Right kidney (tissue), 1 donor: ENCODE measurements around the gene BICDL1.

Experiments used
- DNase-seq: peaks from one replicate; pipeline ENCODE4 v3.0.0-alpha.2; 2016

Gene BICDL1

GRCh38 chr12:120051535-120051934 lies 62.5 kb downstream of the BICDL1 start:
- no peak for DNase-seq

GRCh38 chr12:120054293-120054692 lies 65.3 kb downstream of the BICDL1 start:
- DNase-seq = no peak

DNA sequence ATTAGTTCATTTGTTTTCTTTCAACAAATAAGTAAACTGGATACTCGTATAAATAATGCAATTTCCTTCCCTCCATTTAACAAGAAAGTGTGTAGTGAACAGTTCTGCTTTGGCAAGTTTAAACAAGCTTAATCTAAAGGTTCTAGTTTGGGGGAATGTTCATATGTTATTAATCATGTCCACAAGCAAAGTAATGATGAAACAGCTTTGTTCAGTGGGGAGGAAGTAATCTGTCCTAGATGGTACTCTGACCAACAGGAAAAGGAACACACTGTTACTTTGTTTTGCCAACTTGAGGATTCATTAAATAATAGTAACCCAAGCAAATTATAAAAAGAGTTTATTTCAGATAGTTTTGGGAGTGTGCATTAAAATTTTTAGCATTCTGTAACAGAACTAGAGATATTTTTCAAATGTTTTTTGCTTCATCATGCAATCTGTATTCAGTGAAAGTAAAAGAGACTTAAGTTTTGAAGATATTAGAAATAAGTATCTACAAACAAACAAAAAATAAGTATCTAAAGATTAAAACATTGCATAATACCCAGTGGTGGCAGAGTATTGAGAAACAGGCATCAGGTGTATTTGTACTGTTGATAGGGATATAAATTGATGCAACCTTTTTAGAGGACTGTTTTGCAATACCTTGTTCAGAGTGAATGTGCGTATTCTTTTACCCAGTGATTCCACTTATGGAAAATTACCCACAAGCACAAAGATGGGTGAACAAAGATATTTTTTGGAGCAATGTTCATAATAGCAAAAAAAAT lies 66.4 kb downstream of the BICDL1 start:
- DNase-seq = no peak

DNA sequence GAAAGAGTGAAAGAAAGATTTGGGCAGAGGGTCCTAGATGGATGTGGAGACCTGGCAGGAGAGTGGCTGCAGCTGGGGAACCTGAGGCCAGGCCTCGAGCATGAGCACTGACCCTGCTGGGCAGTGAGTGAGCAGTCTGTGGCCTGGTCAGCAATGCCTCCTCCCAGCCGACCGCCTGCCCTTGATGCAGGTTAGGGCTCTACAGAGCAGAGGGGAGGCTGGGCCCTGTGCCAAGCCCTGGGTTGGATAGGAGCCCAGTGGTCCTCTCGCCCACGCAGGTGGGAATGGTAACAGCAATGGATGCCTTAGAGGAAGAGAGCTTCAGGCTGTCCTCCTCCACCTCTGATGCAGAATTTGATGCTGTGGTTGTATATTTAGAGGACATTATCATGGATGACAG lies 67.7 kb downstream of the BICDL1 start:
- no peak for DNase-seq

DNA sequence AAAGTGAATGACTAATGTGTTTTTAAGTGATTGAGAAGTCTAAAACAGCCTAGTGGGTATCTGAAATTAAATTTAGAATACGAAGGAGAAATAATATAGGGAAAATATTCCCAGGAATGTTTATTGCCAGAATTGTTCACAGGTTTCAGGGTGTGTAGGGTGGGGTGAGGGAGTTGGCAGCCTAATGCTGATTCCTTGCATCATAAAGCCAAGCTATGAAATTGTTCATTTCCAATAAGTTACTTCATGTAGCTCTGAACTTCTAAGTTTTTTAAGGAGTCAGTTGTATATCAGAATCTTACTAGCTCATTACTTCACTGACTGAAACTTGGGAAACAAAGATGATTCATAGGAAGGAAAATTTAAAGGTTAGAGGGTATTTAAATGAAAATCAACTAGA lies 71.2 kb downstream of the BICDL1 start:
- DNase-seq = no peak

GRCh38 chr12:120060717-120061116 lies 71.7 kb downstream of the BICDL1 start:
- no peak for DNase-seq

GRCh38 chr12:120061575-120062214 lies 72.7 kb downstream of the BICDL1 start:
- DNase-seq = no peak

DNA sequence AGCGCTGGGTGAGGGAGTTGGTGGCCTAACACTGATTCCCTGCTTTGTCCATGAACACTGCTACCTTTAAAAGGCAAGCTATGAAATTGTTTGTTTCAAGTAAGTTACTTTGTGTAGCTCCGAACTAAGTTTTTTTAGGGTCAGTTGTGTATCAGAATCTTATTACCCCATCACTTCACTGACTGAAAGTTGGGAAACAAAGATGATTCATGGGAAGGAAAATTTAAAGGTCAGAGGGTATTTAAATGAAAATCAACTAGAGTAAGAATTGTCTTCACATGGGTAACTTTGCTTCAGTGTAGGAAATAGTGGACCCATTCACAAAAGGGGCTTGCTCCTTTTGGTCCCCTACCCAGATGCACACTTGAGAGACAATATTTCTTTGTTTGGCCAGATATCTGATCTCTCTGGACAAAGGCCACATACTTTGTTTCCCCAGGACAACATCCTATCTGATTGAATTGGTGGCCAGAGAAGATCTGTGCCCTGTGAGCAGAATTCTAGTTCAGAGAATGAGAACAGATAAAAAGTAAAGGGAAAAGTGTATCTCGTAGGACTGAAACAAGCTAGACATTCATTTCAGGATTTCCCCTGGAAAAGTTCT lies 74.0 kb downstream of the BICDL1 start:
- DNase-seq = no peak

DNA sequence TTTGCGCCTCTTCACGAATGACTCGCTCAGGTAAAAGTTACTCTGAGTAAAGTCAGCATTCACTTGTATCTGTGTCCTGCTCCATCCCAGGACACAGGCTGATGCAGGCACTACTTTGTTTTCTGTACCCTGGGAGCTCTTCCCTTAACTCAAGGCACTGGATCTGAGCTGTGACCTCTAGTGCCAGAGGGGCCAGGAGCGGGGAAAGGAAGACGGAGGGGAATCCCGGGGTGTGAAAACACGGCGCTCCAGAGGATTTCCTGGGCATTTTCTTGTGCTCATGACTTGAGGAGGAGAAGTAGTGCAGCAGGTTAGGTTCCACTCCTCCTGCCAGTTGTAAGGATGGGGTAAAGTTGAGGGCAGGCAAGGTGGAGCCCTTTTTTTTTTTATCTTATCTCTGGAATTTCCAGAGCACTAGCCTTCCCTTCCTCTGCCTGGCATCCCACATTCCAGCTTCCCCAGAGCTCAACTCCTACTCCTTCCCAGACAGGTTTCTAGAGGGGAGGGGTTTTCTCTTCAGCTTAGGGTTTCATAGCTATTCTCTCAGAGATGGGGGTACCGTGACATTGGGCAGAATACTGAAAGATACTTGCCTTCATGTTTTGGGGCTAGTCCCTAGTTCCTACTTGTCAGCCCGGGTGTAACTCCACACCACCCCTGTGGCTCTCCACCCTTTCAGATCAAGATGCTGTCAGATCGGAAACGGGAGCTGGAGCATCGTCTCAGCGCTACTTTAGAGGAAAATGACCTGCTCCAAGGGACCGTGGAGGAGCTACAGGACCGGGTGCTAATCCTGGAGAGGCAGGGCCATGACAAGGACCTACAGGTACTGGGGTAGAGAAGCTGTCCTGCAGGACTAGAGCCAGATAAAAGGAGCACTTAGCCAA lies 75.3 kb downstream of the BICDL1 start:
- DNase-seq = no peak

GRCh38 chr12:120065472-120065871 lies 76.4 kb downstream of the BICDL1 start:
- DNase-seq = no peak

DNA sequence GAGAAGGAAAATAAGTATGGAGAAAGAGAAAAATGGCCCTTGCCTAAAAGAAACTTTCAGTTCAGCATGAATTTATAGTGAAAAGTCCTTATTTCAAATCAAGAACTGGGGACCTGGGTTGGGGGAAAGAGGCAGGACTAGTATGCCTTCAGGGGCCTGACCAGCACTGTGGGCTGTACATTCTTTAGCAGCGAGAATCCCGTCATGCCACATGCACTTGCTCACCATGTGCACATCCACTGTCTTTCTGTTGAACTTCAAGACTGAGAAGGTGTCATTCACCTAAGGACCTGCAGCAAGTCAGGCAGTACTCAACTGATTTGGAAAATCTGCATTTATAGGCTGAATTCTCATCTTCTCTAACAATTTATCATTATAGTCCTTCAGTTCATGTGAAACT lies 77.3 kb downstream of the BICDL1 start:
- no peak for DNase-seq

DNA sequence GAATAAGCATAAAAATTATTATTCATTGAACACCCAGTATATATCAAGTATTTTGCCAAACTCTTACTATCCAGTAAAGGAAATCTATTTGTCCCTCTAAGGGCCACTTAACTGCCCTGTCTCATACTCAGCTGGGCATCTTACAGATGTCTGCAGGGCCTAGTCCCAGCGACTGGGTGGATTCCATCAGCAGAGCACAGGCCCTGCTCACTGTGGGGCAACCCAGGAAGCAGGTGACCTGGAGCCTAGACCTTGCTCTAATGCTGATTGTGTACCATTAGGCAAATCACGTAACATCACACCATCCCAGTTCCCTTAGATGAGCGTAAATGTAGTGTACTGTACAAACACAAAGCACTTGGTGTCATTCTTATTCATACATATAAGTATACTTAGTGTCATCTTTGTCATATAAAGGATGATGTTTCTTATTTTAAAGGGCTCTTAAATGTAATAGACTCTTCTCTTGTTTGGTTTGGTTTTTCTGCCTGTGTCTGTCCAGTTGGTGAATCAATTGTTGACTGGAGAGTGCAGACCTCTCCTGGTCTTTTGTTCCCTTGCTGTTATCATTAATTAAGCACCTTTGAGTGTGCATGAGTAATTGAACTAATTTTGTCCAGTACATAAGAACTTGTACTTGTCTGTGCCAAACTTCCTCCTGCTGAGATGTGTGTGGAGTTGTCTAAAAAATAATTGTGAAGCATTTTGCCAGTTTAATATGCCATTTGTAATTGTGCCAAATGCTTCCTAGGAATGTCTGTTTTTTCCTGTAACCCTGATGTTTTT lies 78.2 kb downstream of the BICDL1 start:
- DNase-seq = no peak

- no peak for DNase-seq
Observed at GRCh38 chr12:120067901-120068300, 78.9 kb downstream of the BICDL1 start.

DNA sequence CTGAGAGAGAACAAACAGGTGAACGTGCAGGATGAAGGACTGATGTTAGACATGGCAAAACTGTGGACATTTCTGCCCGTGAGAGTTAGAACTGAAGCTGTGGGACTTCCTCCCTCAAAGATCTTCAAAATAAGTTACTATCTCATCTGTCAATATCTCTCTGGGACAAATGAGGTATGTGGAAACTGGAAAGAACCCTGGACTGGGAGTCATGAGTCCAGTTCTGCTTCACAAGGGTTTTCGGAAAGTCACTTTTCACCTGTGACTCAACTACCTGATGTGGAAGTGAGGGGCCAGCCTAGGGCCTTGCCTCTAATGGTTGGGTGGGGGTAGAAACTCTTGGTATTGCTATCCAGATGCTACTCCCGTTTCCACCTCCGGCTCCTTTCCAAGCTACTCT lies 80.2 kb downstream of the BICDL1 start:
- DNase-seq = no peak

DNA sequence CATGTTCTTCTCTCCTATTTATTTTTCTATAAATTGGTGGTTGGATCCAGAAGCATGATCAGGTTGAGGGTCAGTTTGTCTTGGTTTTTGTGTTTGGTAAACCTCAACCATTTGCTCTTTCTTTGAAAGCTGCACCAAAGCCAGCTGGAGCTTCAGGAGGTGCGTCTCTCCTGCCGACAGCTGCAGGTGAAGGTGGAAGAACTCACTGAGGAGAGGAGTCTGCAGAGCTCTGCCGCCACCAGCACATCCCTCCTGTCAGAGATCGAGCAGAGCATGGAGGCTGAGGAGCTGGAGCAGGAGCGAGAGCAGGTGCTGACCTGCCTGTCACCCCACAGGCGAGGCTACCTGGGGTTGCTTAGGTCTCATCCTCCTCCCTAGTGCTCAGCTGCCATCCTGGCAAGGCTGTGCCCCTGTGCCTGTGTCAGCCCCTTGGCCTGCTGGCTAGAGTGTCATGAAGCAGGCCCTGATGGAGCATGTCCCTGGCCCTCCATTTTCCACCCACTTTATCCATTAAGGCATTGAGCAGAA lies 82.5 kb downstream of the BICDL1 start:
- DNase-seq = no peak

DNA sequence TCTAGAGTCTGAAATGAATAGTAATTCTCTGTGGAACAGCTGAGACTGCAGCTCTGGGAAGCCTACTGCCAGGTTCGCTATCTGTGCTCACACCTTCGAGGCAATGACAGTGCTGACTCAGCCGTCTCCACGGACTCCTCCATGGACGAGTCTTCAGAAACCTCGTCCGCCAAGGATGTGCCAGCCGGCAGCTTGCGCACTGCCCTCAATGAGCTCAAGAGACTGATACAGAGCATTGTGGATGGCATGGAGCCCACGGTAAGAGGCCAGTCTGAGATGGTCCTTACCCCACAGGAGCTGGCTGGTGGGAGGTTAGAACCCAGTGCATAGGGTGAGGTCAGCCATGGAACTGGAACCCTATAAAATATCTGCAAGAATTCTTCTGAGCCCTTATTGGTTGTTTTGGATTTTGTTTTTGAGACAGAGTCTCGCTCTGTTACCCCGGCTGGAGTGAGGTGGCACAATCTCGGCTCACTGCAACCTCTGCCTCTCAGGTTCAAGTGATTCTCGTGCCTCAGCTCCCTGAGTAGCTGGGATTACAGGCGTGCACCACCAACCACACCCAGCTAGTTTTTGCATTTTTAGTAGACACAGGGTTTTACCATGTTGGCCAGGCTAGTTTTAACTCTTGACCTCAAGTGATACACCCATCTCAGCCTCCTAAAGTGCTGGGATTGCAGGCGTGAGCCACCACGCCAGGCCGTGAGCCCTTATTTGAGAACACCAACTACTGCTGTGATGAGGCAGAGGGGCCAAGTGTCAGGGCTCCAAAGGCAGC lies 83.6 kb downstream of the BICDL1 start:
- no peak for DNase-seq

GRCh38 chr12:120075034-120075616 lies 86.1 kb downstream of the BICDL1 start:
- no peak for DNase-seq

DNA sequence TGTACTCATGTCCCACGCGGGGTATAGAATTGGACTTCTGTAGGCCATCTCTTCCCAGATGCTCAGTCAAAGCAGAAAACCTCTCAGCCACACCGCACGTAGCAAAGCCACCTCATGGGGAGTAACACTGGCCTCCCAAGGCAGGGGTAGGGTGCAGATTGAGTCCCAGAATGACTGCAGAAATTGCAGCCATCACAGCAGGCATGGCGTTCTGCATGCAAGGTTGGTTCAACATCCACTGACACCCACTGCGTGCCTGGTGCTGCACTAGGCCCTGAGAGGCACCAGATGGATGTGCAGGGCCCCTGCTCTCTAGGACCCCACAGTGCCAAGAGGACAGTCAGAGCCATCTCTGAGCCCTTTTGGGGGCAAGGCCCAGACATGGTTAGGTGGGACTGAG lies 87.6 kb downstream of the BICDL1 start:
- no peak for DNase-seq

DNA sequence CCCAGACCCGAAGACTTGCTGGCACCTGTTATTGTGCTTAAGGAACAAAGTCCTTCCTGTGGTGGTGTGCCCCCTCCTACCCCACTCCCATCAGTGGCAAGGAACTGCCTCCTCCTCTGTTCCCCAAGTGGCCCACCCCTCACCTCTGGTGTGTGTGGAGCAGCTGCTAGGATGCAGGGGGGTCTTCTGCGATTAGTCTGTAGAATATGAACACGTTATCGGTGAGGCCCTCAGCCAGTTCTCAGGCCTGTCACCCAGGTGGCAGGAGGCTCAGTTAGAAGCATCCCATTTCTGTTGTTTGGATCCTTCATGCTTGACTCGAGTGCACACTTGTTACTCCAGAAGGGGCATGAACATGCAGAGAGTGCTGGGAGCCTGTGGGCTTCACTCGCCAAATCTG lies 88.2 kb downstream of the BICDL1 start:
- no peak for DNase-seq

DNA sequence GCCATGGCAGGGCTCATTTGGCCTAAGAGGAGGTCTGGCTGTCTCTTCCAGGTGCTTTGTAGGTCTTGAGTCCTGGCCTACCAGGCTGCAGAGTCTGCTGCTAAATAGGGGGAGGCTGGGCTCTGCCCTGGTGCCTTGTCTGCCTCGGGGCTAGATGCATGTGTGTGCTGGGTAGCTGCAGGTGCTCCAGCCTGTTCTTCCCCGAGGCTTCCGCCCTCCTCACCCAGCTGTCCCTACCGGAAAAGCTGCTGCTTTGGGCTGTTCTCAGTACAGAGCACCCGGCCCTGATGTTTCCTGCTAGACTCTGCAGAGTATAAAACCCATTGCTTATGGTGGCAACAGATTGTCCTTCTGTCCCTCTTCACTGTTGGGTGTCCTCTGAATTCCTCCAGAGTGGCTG lies 89.8 kb downstream of the BICDL1 start:
- DNase-seq = no peak
